HG03558 (cell line): ENCODE measurements around the gene SUMF1.
"Not testable (repeated sequence)": the region's sequence is repeated elsewhere in the genome, so short reads cannot be mapped to it uniquely, and the experiment has no call there.

Source experiments
- ATAC-seq: cut with Tn5 transposase; IDR thresholded peaks from one replicate; pipeline ENCODE4 v1.9.1; 2021; ENCODE audit warnings: moderate number of reproducible peaks; ENCODE audit not compliant: unreplicated experiment; ENCODE audit errors: extremely low read depth

The SUMF1 gene

GRCh38 chr3:4351164-4351855 lies 115.8 kb downstream of the SUMF1 start:
- peak; percentile 20 for ATAC-seq

DNA sequence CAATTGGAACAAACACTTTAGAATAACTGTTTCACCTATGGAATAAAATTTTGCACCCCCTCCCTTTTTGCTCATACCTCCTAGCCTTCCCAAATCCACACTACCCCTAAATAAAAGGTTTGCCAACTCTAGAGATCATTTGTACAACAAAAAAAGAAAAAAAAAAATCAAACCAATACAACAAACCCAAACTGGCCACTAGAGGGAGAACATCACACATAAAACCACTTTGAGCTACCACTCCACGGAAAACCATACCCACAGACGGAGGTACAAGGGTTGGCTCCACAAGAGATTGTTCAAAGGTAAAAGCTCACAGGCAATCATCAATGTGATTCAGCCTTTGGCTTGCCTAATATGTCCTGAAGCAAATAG lies 116.3 kb downstream of the SUMF1 start:
- ATAC-seq, result peak; percentile 81

- no peak for ATAC-seq
Observed at GRCh38 chr3:4343258-4343657, 123.8 kb downstream of the SUMF1 start.

- no peak for ATAC-seq
Observed at GRCh38 chr3:4341336-4341675, 125.8 kb downstream of the SUMF1 start.

DNA sequence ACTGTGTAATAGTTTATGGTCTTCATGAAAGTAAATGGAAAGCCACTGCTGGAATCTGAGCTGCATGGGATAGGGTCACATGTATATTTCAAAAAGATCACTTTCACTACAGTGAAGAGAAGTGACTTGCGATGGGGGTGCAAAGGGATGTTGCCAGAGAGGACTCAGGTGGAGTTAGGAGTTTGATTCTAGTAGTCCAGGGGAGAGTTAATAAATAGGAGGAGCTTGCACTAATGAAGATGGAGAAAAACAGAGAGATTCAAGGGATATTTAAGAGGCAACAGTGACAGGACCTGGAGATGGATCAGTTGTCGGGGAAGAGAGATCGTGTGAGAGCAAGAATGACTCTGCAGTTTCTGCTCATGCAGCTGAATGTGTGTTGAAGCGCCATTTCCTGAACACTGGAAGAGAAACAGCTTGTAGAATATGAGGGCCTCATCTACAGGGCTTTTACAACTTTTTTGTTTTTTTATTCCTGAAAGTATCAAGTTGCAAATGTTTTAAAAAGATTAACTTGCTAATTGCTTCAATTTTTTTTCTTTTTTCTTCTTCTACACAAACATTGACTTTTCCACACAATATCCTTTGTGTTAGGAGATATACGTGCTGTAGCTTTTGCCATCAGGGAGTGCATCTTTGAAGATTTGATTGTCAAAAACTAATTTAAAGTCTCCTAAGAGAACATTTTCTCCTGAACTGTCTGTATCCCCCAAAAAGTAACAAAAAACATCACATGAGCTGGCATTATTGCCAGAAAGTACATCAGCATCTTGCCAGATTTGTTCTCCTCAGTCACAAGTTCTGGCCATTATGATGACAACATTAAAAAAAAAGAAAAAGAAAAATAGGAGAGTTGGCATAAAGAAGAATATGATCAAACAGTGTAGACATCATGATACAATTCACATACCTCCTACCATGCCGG lies 126.4 kb downstream of the SUMF1 start:
- no peak for ATAC-seq

- no peak for ATAC-seq
Observed at GRCh38 chr3:4340077-4340410, 127.0 kb downstream of the SUMF1 start.

GRCh38 chr3:4338751-4339150 lies 128.3 kb downstream of the SUMF1 start:
- ATAC-seq, result no peak

GRCh38 chr3:4336850-4337546 lies 130.1 kb downstream of the SUMF1 start:
- no peak for ATAC-seq

- ATAC-seq, result no peak
Observed at GRCh38 chr3:4335840-4336562, 131.1 kb downstream of the SUMF1 start.

GRCh38 chr3:4334548-4334947 lies 132.5 kb downstream of the SUMF1 start:
- no peak for ATAC-seq

DNA sequence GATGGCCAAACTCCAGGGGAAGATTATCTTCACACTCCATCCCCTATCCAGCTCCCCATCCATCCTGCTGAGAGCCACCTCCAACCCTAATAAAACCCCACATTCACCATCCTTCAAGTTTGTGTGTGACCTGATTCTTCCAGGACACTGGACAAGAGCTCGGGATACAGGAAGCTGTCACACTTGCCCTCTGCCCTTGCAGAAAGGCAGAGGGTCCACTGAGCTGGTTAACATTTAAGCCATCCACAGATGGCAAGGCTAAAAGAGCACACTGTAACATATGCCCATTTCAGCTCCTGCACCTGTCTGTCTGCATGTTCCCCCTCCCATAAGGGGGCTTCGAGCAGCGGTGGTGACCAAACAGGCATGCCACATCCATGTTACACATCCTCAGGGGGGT lies 134.1 kb downstream of the SUMF1 start:
- no peak for ATAC-seq

DNA sequence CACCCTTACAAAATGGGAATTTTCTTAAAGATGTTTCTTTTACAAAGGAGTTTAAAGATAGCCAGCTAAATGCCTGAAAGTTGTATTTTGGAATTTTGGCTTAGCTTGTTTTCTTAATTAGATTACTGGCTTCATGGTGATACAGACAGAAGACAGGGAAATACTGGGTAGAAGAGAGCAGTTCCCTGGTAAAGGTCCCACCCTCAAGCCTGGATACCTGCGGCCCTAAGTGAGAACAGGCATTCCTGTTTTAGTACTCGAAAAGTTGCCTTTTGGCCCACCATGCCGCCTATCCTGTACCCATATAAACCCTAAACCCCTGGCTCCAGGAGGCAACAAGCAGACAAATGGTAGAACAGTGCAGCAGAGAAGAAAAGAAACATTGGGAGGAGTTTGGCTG lies 134.5 kb downstream of the SUMF1 start:
- no peak for ATAC-seq

DNA sequence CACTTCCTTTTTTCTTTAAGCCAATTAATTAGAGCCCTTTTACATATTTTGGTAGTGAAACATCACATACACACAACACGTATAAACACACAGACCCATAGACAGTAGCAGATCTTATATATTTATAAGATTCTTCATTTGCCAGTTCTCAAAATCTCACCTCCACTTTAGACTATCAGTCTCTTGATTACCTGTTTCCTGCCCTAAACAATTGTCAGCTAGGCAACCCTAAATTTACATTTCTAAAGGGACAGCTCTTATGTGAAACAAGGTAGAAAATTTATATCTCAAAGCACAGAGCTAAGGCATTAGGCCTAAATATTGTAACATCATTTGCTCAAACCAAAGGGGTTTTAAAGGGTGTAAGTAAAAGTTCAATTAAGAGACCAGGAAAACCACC lies 135.0 kb downstream of the SUMF1 start:
- ATAC-seq, result no peak

DNA sequence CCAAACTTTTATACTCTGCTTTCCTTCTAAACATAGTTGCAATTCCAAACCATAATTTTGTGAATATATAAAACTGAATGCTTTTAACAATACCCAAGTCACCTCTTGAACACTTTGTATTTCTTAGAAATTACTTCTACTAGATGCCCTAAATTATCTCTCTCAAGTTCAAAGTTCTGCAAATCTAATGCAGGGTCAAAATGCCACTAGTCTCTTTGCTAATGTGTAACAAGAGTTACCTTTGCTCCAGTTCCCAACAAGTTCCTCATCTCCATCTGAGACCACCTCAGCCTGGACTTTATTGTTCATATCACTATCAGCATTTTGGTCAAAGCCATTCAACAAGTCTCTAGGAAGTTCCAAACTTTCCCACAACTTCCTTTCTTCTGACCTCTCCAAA lies 137.3 kb downstream of the SUMF1 start:
- not testable (repeated sequence) for ATAC-seq

- no peak for ATAC-seq
Observed at GRCh38 chr3:4326868-4327267, 140.2 kb downstream of the SUMF1 start.

DNA sequence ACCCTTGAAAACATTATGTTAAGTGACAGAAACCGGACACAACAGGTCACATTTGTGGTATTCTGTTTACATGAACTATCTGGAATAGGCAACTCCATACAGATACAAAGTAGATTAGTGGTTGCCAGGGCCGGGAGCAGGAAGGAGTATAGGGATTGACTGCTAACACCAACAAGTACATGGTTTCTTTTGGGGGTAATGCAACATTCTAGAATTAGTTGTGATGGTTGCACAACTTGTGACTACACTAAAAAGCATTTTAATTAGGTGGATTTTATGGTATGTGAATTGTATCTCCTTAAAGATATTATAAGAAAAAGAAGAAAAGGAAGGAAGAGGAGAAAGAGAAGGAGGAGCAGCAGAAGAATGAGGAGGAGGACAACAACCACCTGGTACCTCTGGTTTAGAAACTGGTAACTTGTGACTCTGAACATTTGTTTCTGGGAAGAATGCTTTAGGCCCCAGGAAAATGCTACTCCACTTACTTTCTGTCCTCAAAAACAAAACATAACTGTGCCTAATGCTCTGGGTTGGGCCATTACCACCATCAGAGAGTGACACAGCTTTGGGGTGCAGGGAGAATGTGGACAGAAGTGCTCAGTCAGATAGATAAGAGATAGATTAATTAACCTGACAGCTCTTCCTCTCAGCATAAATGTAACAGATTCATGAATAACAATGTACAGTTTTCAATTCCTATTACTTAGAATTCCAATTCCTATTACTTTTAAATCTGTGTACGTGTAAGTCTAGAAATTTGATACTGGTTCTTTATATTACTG lies 143.6 kb downstream of the SUMF1 start:
- ATAC-seq, result no peak

DNA sequence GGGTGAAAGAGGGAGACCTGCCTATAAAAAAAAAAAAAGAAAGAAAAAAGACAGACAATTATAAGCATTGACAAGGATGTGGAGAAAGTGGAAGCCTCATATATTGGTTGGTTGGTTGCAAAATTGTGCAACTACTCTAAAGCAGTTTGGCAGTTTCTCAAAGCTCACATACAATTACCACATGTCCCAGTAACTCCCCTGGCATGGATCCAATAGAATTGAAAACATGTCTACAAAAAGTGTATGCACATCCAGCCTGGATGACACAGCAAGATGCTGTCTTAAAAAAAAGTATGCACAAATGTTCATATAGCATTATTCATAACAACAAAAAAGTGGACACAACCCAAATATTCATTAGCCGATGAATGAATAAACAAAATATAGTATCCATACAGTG lies 144.4 kb downstream of the SUMF1 start:
- ATAC-seq, result no peak

DNA sequence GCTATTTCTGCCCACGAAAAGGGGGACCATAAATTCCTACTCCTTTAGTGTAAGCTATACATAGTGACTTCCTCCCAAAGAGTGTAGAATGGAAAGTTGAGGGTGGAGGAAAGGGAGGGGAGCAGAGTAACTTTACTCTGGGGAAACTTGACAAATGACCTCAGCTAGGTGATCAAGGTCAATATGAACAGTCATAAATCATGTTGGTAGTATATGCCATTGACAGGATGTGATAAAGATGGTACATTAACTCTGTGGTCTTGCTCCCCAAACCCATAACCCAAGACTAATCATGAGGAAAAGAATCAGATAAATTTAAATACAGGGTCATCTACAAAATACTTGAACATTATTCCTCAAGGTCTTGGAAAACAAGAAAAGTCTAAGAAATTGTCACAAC lies 145.3 kb downstream of the SUMF1 start:
- ATAC-seq, result no peak

- no peak for ATAC-seq
Observed at GRCh38 chr3:4320096-4320911, 146.8 kb downstream of the SUMF1 start.
